ENCODE results near the gene BARX2.

Gene BARX2

DNA sequence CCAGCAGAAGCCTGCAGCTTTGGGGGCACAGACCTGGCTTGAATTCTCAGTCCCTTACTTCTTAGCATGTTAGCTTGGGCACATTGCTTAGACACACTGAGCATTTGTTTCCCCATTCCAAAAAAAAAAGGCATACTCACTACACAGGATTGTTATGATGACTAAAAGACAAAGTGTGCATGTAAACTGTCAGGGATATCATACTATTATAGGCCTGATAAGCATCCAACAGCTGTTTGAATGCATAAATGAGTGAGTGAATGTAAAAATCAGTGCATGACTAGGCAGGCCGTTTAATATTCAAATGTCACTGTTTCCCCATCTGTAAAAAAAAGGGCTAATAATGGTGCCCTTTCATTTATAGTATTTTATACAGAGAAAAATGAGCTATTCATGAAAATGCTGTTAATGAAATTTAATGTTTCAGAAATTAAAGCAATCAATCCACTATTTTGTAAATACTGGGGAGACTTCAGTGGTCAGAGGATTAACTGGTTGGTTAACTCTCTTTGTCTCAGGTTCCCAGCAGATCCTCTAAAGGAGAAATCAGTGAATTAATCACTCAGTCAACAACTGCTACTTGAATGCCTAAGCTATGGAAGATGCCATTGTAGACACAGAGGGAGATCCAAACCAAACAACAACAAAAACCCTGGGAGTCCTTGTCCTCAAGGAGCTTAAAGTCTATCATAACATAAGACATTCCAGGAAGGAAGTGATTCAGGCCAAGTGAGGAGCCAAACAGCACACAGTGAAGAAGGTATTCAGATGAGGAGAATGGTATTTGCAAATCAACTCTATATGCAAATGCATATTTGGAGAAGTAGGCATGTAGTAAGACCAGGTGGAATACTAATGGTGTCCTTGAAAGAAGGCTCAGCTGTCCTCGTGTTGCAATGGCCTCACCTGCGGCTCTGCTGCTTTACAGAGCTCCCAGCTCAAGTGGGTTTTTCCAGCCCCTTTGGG, 26.8 kb downstream of the BARX2 start:
- Histone ChIP-seq H3K9ac (ENCODE audit: insufficient read length) (no peak overlapping the region), H3K4me3 (no peak overlapping the region), H3K27ac (no peak overlapping the region), H3K36me3 (ENCODE audit: insufficient read depth, low read length) (no peaks in the 10 kb centered on the region), H3K9me3 (ENCODE audit: low read depth, low read length) (no peaks in the 10 kb centered on the region)
- no peak for TF ChIP-seq POLR2AphosphoS5 (IDR thresholded peaks at IDR 0.05; ENCODE audit: borderline replicate concordance, low read depth, low read length)
- DNase-seq (ENCODE audit: low read depth, low spot score), result no peak

DNA sequence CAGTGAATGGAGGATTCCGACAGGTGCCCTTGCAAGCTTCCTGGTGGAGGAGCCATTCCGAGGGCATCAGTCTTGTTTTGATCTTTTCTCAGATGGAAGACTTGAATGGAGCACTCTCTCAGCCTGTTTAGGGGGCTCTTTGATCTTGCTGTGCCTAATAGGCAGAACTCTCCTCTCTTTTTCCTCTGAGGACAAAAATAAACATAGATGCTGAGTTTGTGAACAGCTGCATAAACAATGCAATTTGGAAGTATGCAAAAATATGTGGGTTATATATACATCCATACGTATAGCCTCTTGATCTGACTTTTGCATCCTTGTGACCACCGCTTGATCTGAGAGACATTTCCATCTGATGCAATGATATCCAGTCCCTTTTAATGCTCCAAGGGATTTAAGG, 29.1 kb downstream of the BARX2 start:
- DNase-seq (ENCODE audit: low read depth, low spot score), result no peak
- no peak for TF ChIP-seq POLR2AphosphoS5 (IDR thresholded peaks at IDR 0.05; ENCODE audit: borderline replicate concordance, low read depth, low read length)
- TF ChIP-seq FOXP2 (optimal IDR thresholded peaks at IDR 0.05; ENCODE audit: control extremely low read depth, extremely low read length, insufficient read depth), result no peak
- TF ChIP-seq EZH2 (IDR thresholded peaks at IDR 0.05), result no peak
- H3K4me3 ChIP-seq, result no peak overlapping the region
- H3K27ac ChIP-seq, result no peak overlapping the region
- H3K9ac ChIP-seq (ENCODE audit: insufficient read length), result no peak overlapping the region
- H3K36me3 ChIP-seq (ENCODE audit: insufficient read depth, low read length), result no peaks in the 10 kb centered on the region
- H3K9me3 ChIP-seq (ENCODE audit: low read depth, low read length), result no peaks in the 10 kb centered on the region

DNA sequence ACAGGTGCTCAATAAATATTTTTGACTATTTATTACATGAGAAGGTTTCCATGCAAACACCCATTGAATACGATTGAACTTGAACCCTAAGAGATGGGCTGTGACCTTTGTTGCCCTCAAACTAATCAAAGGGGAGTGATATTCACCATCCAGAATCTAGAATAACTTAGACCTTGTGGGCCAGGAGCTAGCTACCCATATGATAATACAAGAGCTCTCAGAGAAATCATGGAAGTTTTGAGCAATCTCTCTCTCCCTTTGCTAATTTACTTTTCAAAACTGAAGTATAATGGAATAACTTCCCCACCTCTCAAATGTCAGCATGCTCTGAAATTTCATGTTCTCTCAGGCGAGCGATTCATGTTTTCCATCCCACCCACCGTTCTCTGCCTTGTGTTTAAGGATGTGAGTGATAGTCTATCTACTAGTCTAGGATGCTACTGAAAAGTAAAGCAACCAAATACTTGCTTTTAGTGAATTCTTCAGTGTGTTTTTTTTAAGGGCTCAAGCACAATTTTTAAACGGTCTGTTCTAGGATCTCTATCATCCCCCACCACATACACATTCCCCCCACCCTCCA, 33.3 kb downstream of the BARX2 start:
- no peaks in the 10 kb centered on the region for H3K9me3 ChIP-seq (ENCODE audit: low read depth, low read length)
- H3K4me3 ChIP-seq, result no peak overlapping the region
- no peak overlapping the region for H3K9ac ChIP-seq (ENCODE audit: insufficient read length)
- no peak overlapping the region for H3K27ac ChIP-seq
- no peak for DNase-seq (ENCODE audit: low read depth, low spot score)
- no peak for TF ChIP-seq FOXP2 (optimal IDR thresholded peaks at IDR 0.05; ENCODE audit: control extremely low read depth, extremely low read length, insufficient read depth)
- H3K36me3 ChIP-seq (ENCODE audit: insufficient read depth, low read length), result no peaks in the 10 kb centered on the region

- no peak for DNase-seq (ENCODE audit: low read depth, low spot score)
- Histone ChIP-seq H3K27ac (no peak overlapping the region), H3K4me3 (no peak overlapping the region), H3K36me3 (ENCODE audit: insufficient read depth, low read length) (no peaks in the 10 kb centered on the region), H3K9me3 (ENCODE audit: low read depth, low read length) (no peaks in the 10 kb centered on the region), H3K9ac (ENCODE audit: insufficient read length) (no peak overlapping the region)
- TF ChIP-seq FOXP2 (optimal IDR thresholded peaks at IDR 0.05; ENCODE audit: control extremely low read depth, extremely low read length, insufficient read depth) (no peak), EZH2 (IDR thresholded peaks at IDR 0.05) (no peak), POLR2AphosphoS5 (IDR thresholded peaks at IDR 0.05; ENCODE audit: borderline replicate concordance, low read depth, low read length) (no peak)
Observed at GRCh38 chr11:129410395-129410960, 34.8 kb downstream of the BARX2 start.

DNA sequence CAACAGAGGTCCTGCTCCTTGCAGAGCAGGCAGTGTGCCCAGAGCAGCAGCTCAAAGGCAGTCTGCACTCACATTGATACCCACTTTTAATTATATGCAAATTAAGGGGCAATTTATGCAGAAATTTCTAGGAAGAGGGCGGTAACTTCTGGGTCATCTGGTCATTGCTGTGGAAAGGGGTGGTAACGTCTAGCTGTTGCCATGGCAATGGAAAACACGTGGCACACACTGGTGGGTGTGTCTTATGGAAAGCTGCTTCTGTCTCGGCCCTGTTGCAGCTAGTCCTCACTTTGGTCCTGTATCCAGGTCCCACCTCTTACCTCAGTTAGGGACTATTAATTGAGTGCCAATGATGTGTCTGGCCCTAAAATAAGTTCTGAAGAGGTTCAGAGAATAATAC, 36.8 kb downstream of the BARX2 start:
- H3K4me3 ChIP-seq, result no peak overlapping the region
- no peak for TF ChIP-seq EZH2 (IDR thresholded peaks at IDR 0.05)
- TF ChIP-seq FOXP2 (optimal IDR thresholded peaks at IDR 0.05; ENCODE audit: control extremely low read depth, extremely low read length, insufficient read depth), result no peak
- TF ChIP-seq POLR2AphosphoS5 (IDR thresholded peaks at IDR 0.05; ENCODE audit: borderline replicate concordance, low read depth, low read length), result no peak
- no peak for DNase-seq (ENCODE audit: low read depth, low spot score)
- no peak overlapping the region for H3K27ac ChIP-seq
- H3K9me3 ChIP-seq (ENCODE audit: low read depth, low read length), result no peaks in the 10 kb centered on the region
- H3K36me3 ChIP-seq (ENCODE audit: insufficient read depth, low read length), result no peaks in the 10 kb centered on the region
- no peak overlapping the region for H3K9ac ChIP-seq (ENCODE audit: insufficient read length)

DNA sequence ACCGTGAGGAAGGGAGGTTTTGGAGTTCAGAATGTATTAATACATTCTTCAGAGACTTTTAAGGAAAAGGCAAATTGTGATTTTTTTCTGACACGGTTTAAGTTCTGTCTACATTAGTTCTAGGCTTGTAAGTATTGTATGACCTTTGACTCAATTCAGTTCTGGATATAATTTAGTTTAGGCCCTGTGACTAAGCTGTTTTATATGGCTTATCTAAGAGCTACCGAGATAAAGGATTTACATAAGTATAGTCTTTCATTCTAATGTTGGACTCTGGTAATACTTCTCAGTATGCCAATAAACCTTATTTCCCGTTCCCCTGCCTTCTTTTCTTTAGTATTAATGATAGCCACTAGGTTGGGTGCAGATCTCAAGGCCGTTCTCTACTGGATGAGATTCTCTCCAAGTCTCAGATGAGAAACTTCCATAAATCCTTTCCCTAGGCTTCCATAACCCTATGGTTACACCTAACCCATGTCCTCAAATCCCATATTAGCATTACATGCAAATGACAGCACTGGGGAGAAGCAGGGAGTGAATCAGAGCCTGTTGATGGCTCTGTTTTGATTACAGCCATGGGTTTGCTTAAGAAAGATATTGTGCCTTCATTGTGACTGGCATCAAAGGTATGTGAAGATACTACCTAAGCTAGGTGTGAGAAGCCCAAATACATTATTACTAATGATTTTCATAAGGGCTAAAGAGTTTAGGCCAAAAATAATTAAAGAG, 38.7 kb downstream of the BARX2 start:
- no peak overlapping the region for H3K27ac ChIP-seq
- H3K9me3 ChIP-seq (ENCODE audit: low read depth, low read length), result no peaks in the 10 kb centered on the region
- H3K4me3 ChIP-seq, result no peak overlapping the region
- TF ChIP-seq FOXP2 (optimal IDR thresholded peaks at IDR 0.05; ENCODE audit: control extremely low read depth, extremely low read length, insufficient read depth) (no peak), EZH2 (IDR thresholded peaks at IDR 0.05) (no peak), POLR2AphosphoS5 (IDR thresholded peaks at IDR 0.05; ENCODE audit: borderline replicate concordance, low read depth, low read length) (no peak)
- no peak for DNase-seq (ENCODE audit: low read depth, low spot score)
- no peaks in the 10 kb centered on the region for H3K36me3 ChIP-seq (ENCODE audit: insufficient read depth, low read length)
- H3K9ac ChIP-seq (ENCODE audit: insufficient read length), result no peak overlapping the region

- Histone ChIP-seq H3K27ac (no peak overlapping the region), H3K36me3 (ENCODE audit: insufficient read depth, low read length) (no peaks in the 10 kb centered on the region), H3K4me3 (no peak overlapping the region), H3K9me3 (ENCODE audit: low read depth, low read length) (no peaks in the 10 kb centered on the region), H3K9ac (ENCODE audit: insufficient read length) (no peak overlapping the region)
- no peak for TF ChIP-seq FOXP2 (optimal IDR thresholded peaks at IDR 0.05; ENCODE audit: control extremely low read depth, extremely low read length, insufficient read depth)
- TF ChIP-seq POLR2AphosphoS5 (IDR thresholded peaks at IDR 0.05; ENCODE audit: borderline replicate concordance, low read depth, low read length), result no peak
- no peak for TF ChIP-seq EZH2 (IDR thresholded peaks at IDR 0.05)
- DNase-seq (ENCODE audit: low read depth, low spot score), result no peak
Observed at GRCh38 chr11:129416080-129416820, 40.6 kb downstream of the BARX2 start.
